Measurements from ENCODE around the gene DPP7. TPM values are rescaled to one million over a fixed set of nuclear protein-coding genes. Genes with fewer than 3 reads are reported as not detected.

DPP7 gene
- total and polyA plus RNA-seq, 2 of the 8 experiments (the other 6 are each of a cell fraction or from before 2014, with no cell fraction given): 21.2 to 26.8 TPM

- no peak overlapping the region for H3K23ac ChIP-seq (ENCODE audit: insufficient read length)
- no peak for TF ChIP-seq RBBP5 (IDR thresholded peaks at IDR 0.05; ENCODE audit: borderline replicate concordance, low read depth, low read length)
- TF ChIP-seq SP2 (IDR thresholded peaks at IDR 0.05; ENCODE audit: low read length): no peak
- TF ChIP-seq JUND (IDR thresholded peaks at IDR 0.05; ENCODE audit: low read length): no peak
- no peak for TF ChIP-seq USF2 (IDR thresholded peaks at IDR 0.05; ENCODE audit: low read length)
- TF ChIP-seq EP300 (IDR thresholded peaks at IDR 0.05; ENCODE audit: borderline replicate concordance in 1 of 2, low read depth in 2 of 2, low read length in 2 of 2): no peak
- TF ChIP-seq MAX (IDR thresholded peaks at IDR 0.05): no peak
- TF ChIP-seq BRCA1 (IDR thresholded peaks at IDR 0.05; ENCODE audit: low read depth, low read length): no peak
- TF ChIP-seq SP4 (IDR thresholded peaks at IDR 0.05; ENCODE audit: low read length): no peak
- TF ChIP-seq SIRT6 (IDR thresholded peaks at IDR 0.05; ENCODE audit: low read length): no peak
- no peak overlapping the region for H2BK20ac ChIP-seq (ENCODE audit: low read length)
- H4K91ac ChIP-seq (replicated peaks; ENCODE audit: insufficient read length, low read length): no peak overlapping the region
- no peak overlapping the region; the same call in 1 of the 2 replicates for H2AFZ ChIP-seq (ENCODE audit: low read length)
- 0 out of 2 replicates have a peak overlapping the region, but pooled peaks have one; percentile 29 for H2BK15ac ChIP-seq (ENCODE audit: low read length)
- CTCF ChIA-PET (ENCODE audit: partially characterized antibody): interaction anchor here (0.7 to 4.0 kb wide), 13 partner anchors 11 to 391 kb away, joined by 3 to 16 read pairs (median 4); partner anchors contain the start of gene CYSRT1
- no peak overlapping the region for H4K8ac ChIP-seq (ENCODE audit: extremely low read depth, insufficient read depth, low read length)
- H2BK12ac ChIP-seq (ENCODE audit: low read depth, low read length): no peak overlapping the region
- H3K27me3 ChIP-seq (replicated peaks in 1 of 4; ENCODE audit: control insufficient read depth in 3 of 4, extremely low read depth in 1 of 4, insufficient read depth in 3 of 4, low read length in 3 of 4): peaks cover 59 to 98% (median 90%) of the 10 kb centered on the region in 4 experiments
- H3K4me2 ChIP-seq (ENCODE audit: insufficient read depth in 1 of 2, low read depth in 2 of 2, low read length in 2 of 2): peak overlapping the region; percentile 84 to 90
- peaks cover 0 to 14% (median 6%) of the 10 kb centered on the region in 4 experiments; a peak in 6 of 7 replicates for H3K4me1 ChIP-seq (replicated peaks in 1 of 4; ENCODE audit: control insufficient read depth in 3 of 4, insufficient read depth in 4 of 4, low read length in 3 of 4)
- no peak overlapping the region for H3K18ac ChIP-seq (ENCODE audit: extremely low read depth, low read length)
- H3K9ac ChIP-seq (replicated peaks in 1 of 4; ENCODE audit: extremely low read depth in 1 of 4, low read depth in 3 of 4, low read length in 3 of 4): no peak overlapping the region
- FAIRE-seq (no peak), DNase-seq (ENCODE audit: low read depth in 1 of 2, low spot score in 2 of 2) (no peak)
- H2BK5ac ChIP-seq (ENCODE audit: low read depth, low read length): no peak overlapping the region; the same call in 1 of the 2 replicates
- 54% methylated on average over 14 of the region's 26 CpGs; no CpG with 5 or more reads in 1 of the 2 experiments for WGBS, 2 experiments (ENCODE audit: extremely low coverage in 1 of 2, insufficient coverage in 1 of 2, insufficient read length in 1 of 2, insufficient replicate concordance in 2 of 2, low coverage in 1 of 2, low lambda C conversion rate in 2 of 2, missing lambda C conversion rate in 1 of 2)
- H4K5ac ChIP-seq (ENCODE audit: insufficient read length, low read depth, low read length): no peak overlapping the region
- H3K23me2 ChIP-seq (ENCODE audit: low read depth, low read length): peaks cover 8% of the 10 kb centered on the region; the same call in 1 of the 2 replicates
- H2BK120ac ChIP-seq (replicated peaks; ENCODE audit: low read depth, low read length): no peak overlapping the region
- no peaks in the 10 kb centered on the region for H3K79me2 ChIP-seq (ENCODE audit: control insufficient read depth in 1 of 2, insufficient read depth in 2 of 2, low read length in 2 of 2)
- no peak overlapping the region for H3K56ac ChIP-seq (replicated peaks; ENCODE audit: insufficient read length, low read depth, low read length)
- H3K4me3 ChIP-seq (ENCODE audit: extremely low read depth in 1 of 4, insufficient read depth in 2 of 4, low read depth in 3 of 4, low read length in 4 of 4): peak overlapping the region; percentile 25 to 61 (median 32); a peak in 7 of 8 replicates
- H3K79me1 ChIP-seq (ENCODE audit: low read depth, low read length): no peaks in the 10 kb centered on the region; the same call in 1 of the 2 replicates
- no peak overlapping the region for H3K14ac ChIP-seq (ENCODE audit: insufficient read length)
- POLR2A ChIA-PET (ENCODE audit: partially characterized antibody): interaction anchor here (0.9 to 2.9 kb wide), 7 partner anchors 11 to 78 kb away, joined by 3 to 15 read pairs (median 7); partner anchors contain the start of genes NDOR1, SSNA1, TMEM203 and TUBB4B
- peaks cover 0 to 13% of the 10 kb centered on the region in 2 experiments for H4K20me1 ChIP-seq (replicated peaks in 1 of 2; ENCODE audit: control insufficient read depth in 1 of 2, insufficient read depth in 2 of 2, low read length in 2 of 2)
- H3K9me3 ChIP-seq (ENCODE audit: insufficient read depth in 2 of 2, low read depth in 1 of 2, low read length in 1 of 2): no peaks in the 10 kb centered on the region
- no peak overlapping the region for H2AK5ac ChIP-seq (ENCODE audit: low read depth, low read length)
- no peaks in the 10 kb centered on the region; a peak in 1 of 8 replicates for H3K36me3 ChIP-seq (ENCODE audit: control insufficient read depth in 2 of 4, insufficient read depth in 4 of 4, low read length in 3 of 4)
- no peak overlapping the region for H3K4ac ChIP-seq (replicated peaks; ENCODE audit: insufficient read length, low read depth, low read length)
- no peak overlapping the region for H3K27ac ChIP-seq (ENCODE audit: low read depth, low read length)
These were observed 48.8 kb upstream of the DPP7 start for GRCh38 chr9:137163365-137163715.
